Astrocyte of the spinal cord (primary cell): ENCODE results near the gene ST8SIA4.
A peak's percentile ranks its signal among the peaks of the same experiment; 100 is the strongest.

Source experiments
- DNase-seq: peaks from one replicate; pipeline ENCODE4 v3.0.0; 2011; ENCODE audit warnings: low read depth, low spot score
- H3K4me3 ChIP-seq: 2 replicates; pipeline ENCODE4 v1.5.1; 2011; ENCODE audit warnings: low read depth, mild to moderate bottlenecking, low read length, moderate library complexity
- CTCF ChIP-seq: IDR thresholded peaks from 2 replicates; pipeline ENCODE4 v1.5.1; 2012; ENCODE audit warnings: low read depth, mild to moderate bottlenecking, low read length, inconsistent platforms
- in situ Hi-C: cut with HindIII; loops from 2 replicates; pipeline ENCODE4 v1.10.0; 2017; ENCODE audit warnings: low sequenced_read_pairs

ST8SIA4 gene

GRCh38 chr5:100802208-100802607 is 100.9 kb downstream of the ST8SIA4 start:
- in situ Hi-C loops, result no loop called here
- H3K4me3 ChIP-seq, result no peak overlapping the region
- no peak for TF ChIP-seq CTCF
- DNase-seq, result no peak

- DNase-seq, result no peak
- H3K4me3 ChIP-seq, result no peak overlapping the region
- no peak for TF ChIP-seq CTCF
- in situ Hi-C loops, result no loop called here
Observed at GRCh38 chr5:100800562-100800961, 102.5 kb downstream of the ST8SIA4 start.

GRCh38 chr5:100799166-100799565 is 103.9 kb downstream of the ST8SIA4 start:
- no peak for TF ChIP-seq CTCF
- in situ Hi-C loops, result no loop called here
- no peak overlapping the region for H3K4me3 ChIP-seq
- DNase-seq, result no peak

GRCh38 chr5:100797861-100798260 is 105.2 kb downstream of the ST8SIA4 start:
- TF ChIP-seq CTCF, result no peak
- peak; percentile 48 for DNase-seq
- no peak overlapping the region for H3K4me3 ChIP-seq
- in situ Hi-C loops, result no loop called here

GRCh38 chr5:100796851-100797250 is 106.2 kb downstream of the ST8SIA4 start:
- DNase-seq, result no peak
- H3K4me3 ChIP-seq, result no peak overlapping the region
- in situ Hi-C loops, result no loop called here
- TF ChIP-seq CTCF, result no peak

- no peak for TF ChIP-seq CTCF
- in situ Hi-C loops, result no loop called here
- no peak for DNase-seq
- no peak overlapping the region for H3K4me3 ChIP-seq
Observed at GRCh38 chr5:100794844-100795243, 108.2 kb downstream of the ST8SIA4 start.

GRCh38 chr5:100794218-100794617 is 108.9 kb downstream of the ST8SIA4 start:
- in situ Hi-C loops, result no loop called here
- TF ChIP-seq CTCF, result no peak
- no peak overlapping the region for H3K4me3 ChIP-seq
- DNase-seq, result no peak
